T-helper 1 cell treated with Interleukin-12 subunit alpha and Interleukin-12 subunit beta and Interleukin-4 antibody, amounts not matched to agents 30 ng/mL and 1 ng/mL, for 36 hours (primary cell): ENCODE data around the gene SCML1. TPM values are rescaled to one million over a fixed set of nuclear protein-coding genes. Genes with fewer than 3 reads are reported as not detected.

ENCODE experiments used
- intact Hi-C: fragments of 100-400 bp; cut with micrococcal nuclease; formaldehyde crosslinking; loops from one replicate; pipeline ENCODE4 v1.15.1; 2024
- total RNA-seq: library from RNA; stranded (reverse); gene quantifications from 2 replicates; pipeline ENCODE4 v1.2.3, GENCODE V29; 2022

SCML1 gene
- total RNA-seq, 1 donor from 2014 or later = 0.49 TPM

DNA sequence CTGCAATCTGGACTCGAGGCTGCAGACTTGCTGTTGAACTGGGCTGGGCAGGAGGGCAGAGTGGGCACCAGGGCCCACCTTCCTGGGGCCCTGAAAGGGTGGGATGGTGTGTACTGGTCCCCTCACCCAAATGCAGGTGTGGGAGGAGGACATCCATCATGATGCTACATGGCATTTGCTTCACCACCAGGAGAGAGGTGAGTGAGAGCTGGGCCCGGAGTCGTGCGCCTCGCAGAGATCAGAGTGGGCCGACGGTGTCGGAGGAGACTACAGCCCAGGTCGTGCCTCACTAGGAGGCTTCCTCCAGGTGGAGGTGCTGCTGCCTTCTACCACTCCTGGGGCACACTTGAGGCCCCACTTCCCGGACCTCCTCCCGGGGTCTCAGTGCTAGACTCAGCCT lies 50.3 kb downstream of the SCML1 start:
- intact Hi-C loops = loop anchor here (5.0 kb wide), 1 partner anchor 590 kb away; no protein-coding TSS in a partner anchor

DNA sequence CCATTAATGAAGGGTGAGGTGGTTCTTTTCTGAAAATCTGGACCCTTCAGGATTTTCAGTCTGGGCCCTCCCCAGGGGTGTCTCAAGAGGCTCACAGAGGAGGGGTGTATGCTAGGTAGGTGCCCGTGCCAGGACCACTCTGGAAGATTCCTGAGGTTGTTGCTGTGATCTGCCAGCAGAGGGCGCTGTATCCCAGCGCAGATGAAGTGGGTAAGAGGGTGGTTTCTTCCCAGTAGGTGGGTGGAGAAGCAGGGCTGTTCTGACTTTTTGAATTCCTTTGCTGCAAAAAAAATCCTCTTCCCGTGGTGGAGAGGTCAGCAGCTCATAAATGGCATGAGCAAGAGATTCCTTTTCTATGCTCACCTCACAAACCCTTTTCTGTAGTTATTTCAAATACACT lies 51.1 kb downstream of the SCML1 start:
- intact Hi-C loops = loop anchor here (5.0 kb wide), 1 partner anchor 589 kb away; no protein-coding TSS in a partner anchor

DNA sequence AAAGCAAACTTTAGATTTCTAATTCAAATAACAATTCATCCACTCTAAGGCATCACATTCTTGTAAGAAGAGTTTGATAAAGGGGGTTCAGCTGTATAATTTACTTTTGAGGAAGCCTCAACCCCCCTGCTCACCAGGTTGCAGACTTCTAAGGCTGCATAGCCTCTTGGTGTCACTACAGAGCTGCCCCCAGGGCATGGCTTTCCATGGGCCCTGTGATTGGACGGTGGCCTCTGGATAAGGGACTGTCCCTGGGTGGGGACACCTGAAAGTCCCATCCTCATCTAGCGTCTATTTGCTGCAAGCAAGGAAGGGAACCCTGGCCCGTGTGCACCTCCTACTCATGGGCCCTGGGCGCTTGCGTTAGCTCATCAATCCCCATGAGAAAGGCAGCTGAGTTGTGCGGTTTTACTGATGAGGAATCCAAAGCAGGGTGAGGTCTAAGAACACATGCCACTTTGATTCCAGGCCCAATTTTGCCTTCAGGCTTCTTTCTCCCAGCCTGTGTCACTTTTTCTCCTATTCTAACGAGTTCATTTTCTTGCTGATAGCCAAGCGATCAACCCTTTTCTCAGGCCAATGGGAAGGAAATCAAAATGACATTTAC lies 51.8 kb downstream of the SCML1 start:
- intact Hi-C loops = loop anchor here (1.0 to 5.0 kb wide), 2 partner anchors 588 to 1545 kb away; no protein-coding TSS in a partner anchor

- intact Hi-C loops = no loop called here
Observed at GRCh38 chrX:17792826-17793225, 55.5 kb downstream of the SCML1 start.

- intact Hi-C loops = no loop called here
Observed at GRCh38 chrX:17798921-17799320, 61.6 kb downstream of the SCML1 start.

GRCh38 chrX:17801431-17801830 lies 64.1 kb downstream of the SCML1 start:
- intact Hi-C loops = no loop called here

DNA sequence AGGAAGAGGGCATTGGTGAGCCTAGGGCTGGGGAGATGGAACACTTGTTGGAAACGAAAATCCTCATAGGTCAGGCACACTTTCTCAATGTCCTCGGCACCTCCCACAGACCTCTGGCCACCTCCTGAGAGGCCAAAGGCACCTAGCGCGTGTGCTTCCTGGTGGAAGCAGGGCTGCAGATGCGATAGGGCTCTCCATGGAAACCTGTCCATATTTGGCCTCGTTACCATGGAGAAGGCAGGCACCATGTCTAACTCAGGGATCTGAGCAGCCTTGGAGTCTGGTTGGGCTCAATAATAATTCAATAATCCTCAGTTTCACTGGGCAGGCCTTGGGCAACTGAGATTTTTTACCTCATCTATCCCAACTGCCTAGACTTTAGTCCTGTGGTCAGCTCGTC lies 65.5 kb downstream of the SCML1 start:
- intact Hi-C loops = no loop called here

GRCh38 chrX:17803449-17803848 lies 66.2 kb downstream of the SCML1 start:
- intact Hi-C loops = no loop called here

Other genes starting within 250 kb of the SCML1 start
- gene RAI2, start 123.8 kb downstream of the SCML1 start, total RNA-seq = 0.12 TPM in 1 of 2 replicates, not detected in the other